ENCODE results near the gene MRFAP1L1.

MRFAP1L1 gene

GRCh38 chr4:6660430-6660829, 49.2 kb downstream of the MRFAP1L1 start:
- DNase-seq (ENCODE audit: low read depth): no peak

GRCh38 chr4:6659897-6660296, 49.8 kb downstream of the MRFAP1L1 start:
- no peak for DNase-seq (ENCODE audit: low read depth)

GRCh38 chr4:6658597-6659075, 51.0 kb downstream of the MRFAP1L1 start:
- no peak for DNase-seq (ENCODE audit: low read depth)

- DNase-seq (ENCODE audit: low read depth): no peak
Observed at GRCh38 chr4:6658209-6658595, 51.5 kb downstream of the MRFAP1L1 start.
